Muscle layer of duodenum (tissue), 2 donors: ENCODE results near the gene TRAPPC2.
"Not testable (repeated sequence)": the region's sequence is repeated elsewhere in the genome, so short reads cannot be mapped to it uniquely, and the experiment has no call there.

ENCODE experiments used
- H3K27ac ChIP-seq: one replicate; pipeline ENCODE4 v1.7.0; 2013; ENCODE audit warnings: mild to moderate bottlenecking, low read length
- H3K27me3 ChIP-seq: one replicate; pipeline ENCODE4 v1.7.0; 2013; ENCODE audit warnings: low read depth, mild to moderate bottlenecking, control low read depth, low read length
- H3K36me3 ChIP-seq, 2 donors: one replicate each; pipeline ENCODE4 v1.7.0; 2013; ENCODE audit warnings: low read length in 2 of 2, control low read depth in 1 of 2, mild to moderate bottlenecking in 1 of 2; ENCODE audit not compliant: insufficient read depth in 2 of 2, control insufficient read depth in 1 of 2
- H3K4me1 ChIP-seq, 2 donors: one replicate each; pipeline ENCODE4 v1.7.0; 2013; ENCODE audit warnings: low read length in 2 of 2, mild to moderate bottlenecking in 2 of 2, control low read depth in 1 of 2, moderate library complexity in 1 of 2; ENCODE audit not compliant: insufficient read depth in 2 of 2, control insufficient read depth in 1 of 2
- H3K4me3 ChIP-seq, 2 donors: one replicate each; pipeline ENCODE4 v1.7.0; 2013; ENCODE audit warnings: low read length in 2 of 2, low read depth in 1 of 2, mild to moderate bottlenecking in 1 of 2
- H3K9me3 ChIP-seq, 2 donors: one replicate each; pipeline ENCODE4 v1.7.0; 2013; ENCODE audit warnings: low read length in 2 of 2, control low read depth in 1 of 2, mild to moderate bottlenecking in 1 of 2; ENCODE audit not compliant: control insufficient read depth in 1 of 2
- donor health status: healthy.

Gene TRAPPC2

GRCh38 chrX:13687203-13687602 is 47.2 kb downstream of the TRAPPC2 start:
- no peak overlapping the region for H3K4me3 ChIP-seq
- H3K27ac ChIP-seq: no peak overlapping the region
- H3K9me3 ChIP-seq: no peaks in the 10 kb centered on the region
- no peaks in the 10 kb centered on the region for H3K36me3 ChIP-seq
- H3K27me3 ChIP-seq: no peaks in the 10 kb centered on the region
- peaks cover 0 to 10% of the 10 kb centered on the region in 2 donors for H3K4me1 ChIP-seq

GRCh38 chrX:13685126-13685763 is 49.2 kb downstream of the TRAPPC2 start:
- no peaks in the 10 kb centered on the region for H3K36me3 ChIP-seq
- H3K4me3 ChIP-seq: no peak overlapping the region
- H3K4me1 ChIP-seq: peaks cover 0 to 3% of the 10 kb centered on the region in 2 donors
- H3K9me3 ChIP-seq: no peaks in the 10 kb centered on the region
- no peak overlapping the region for H3K27ac ChIP-seq
- no peaks in the 10 kb centered on the region for H3K27me3 ChIP-seq

- Histone ChIP-seq H3K4me3 (no peak overlapping the region), H3K9me3 (no peaks in the 10 kb centered on the region), H3K36me3 (no peaks in the 10 kb centered on the region), H3K27me3 (no peaks in the 10 kb centered on the region), H3K27ac (no peak overlapping the region), H3K4me1 (peaks cover 0 to 3% of the 10 kb centered on the region in 2 donors)
Observed at GRCh38 chrX:13684361-13684760, 50.1 kb downstream of the TRAPPC2 start.

- Histone ChIP-seq H3K36me3 (no peaks in the 10 kb centered on the region), H3K27me3 (no peaks in the 10 kb centered on the region), H3K9me3 (no peaks in the 10 kb centered on the region), H3K4me3 (no peak overlapping the region), H3K27ac (no peak overlapping the region), H3K4me1 (no peaks in the 10 kb centered on the region)
Observed at GRCh38 chrX:13681595-13681994, 52.8 kb downstream of the TRAPPC2 start.

GRCh38 chrX:13679700-13680099 is 54.7 kb downstream of the TRAPPC2 start:
- H3K4me1 ChIP-seq, H3K36me3 ChIP-seq, H3K9me3 ChIP-seq, H3K4me3 ChIP-seq, H3K27ac ChIP-seq, H3K27me3 ChIP-seq: not testable (repeated sequence)

- no peaks in the 10 kb centered on the region for H3K9me3 ChIP-seq
- no peak overlapping the region for H3K27ac ChIP-seq
- no peaks in the 10 kb centered on the region for H3K4me1 ChIP-seq
- no peak overlapping the region for H3K4me3 ChIP-seq
- H3K27me3 ChIP-seq: no peaks in the 10 kb centered on the region
- no peaks in the 10 kb centered on the region for H3K36me3 ChIP-seq
Observed at GRCh38 chrX:13676885-13677284, 57.5 kb downstream of the TRAPPC2 start.

GRCh38 chrX:13673016-13673415 is 61.4 kb downstream of the TRAPPC2 start:
- H3K36me3 ChIP-seq: no peaks in the 10 kb centered on the region
- no peaks in the 10 kb centered on the region for H3K9me3 ChIP-seq
- no peak overlapping the region for H3K4me3 ChIP-seq
- H3K27me3 ChIP-seq: no peaks in the 10 kb centered on the region
- H3K4me1 ChIP-seq: no peaks in the 10 kb centered on the region
- H3K27ac ChIP-seq: no peak overlapping the region

- H3K36me3 ChIP-seq: no peaks in the 10 kb centered on the region
- peaks cover 0 to 3% of the 10 kb centered on the region in 2 donors for H3K4me1 ChIP-seq
- H3K9me3 ChIP-seq: no peaks in the 10 kb centered on the region
- no peaks in the 10 kb centered on the region for H3K27me3 ChIP-seq
- H3K27ac ChIP-seq: no peak overlapping the region
- no peak overlapping the region for H3K4me3 ChIP-seq
Observed at GRCh38 chrX:13670197-13670596, 64.2 kb downstream of the TRAPPC2 start.

- H3K27ac ChIP-seq: peak overlapping the region; percentile 54
- H3K27me3 ChIP-seq, H3K36me3 ChIP-seq, H3K4me1 ChIP-seq, H3K9me3 ChIP-seq, H3K4me3 ChIP-seq: not testable (repeated sequence)
Observed at GRCh38 chrX:13669755-13670154, 64.7 kb downstream of the TRAPPC2 start.

- H3K4me3 ChIP-seq: peak overlapping the region in 1 of 2 donors; percentile 11
- H3K36me3 ChIP-seq: no peaks in the 10 kb centered on the region
- H3K4me1 ChIP-seq: peaks cover 0 to 3% of the 10 kb centered on the region in 2 donors
- H3K27me3 ChIP-seq: no peaks in the 10 kb centered on the region
- peak overlapping the region; percentile 54 for H3K27ac ChIP-seq
- no peaks in the 10 kb centered on the region for H3K9me3 ChIP-seq
Observed at GRCh38 chrX:13669246-13669737, 65.1 kb downstream of the TRAPPC2 start.

- H3K36me3 ChIP-seq: no peaks in the 10 kb centered on the region
- no peak overlapping the region for H3K27ac ChIP-seq
- H3K4me3 ChIP-seq: no peak overlapping the region
- peaks cover 0 to 6% of the 10 kb centered on the region in 2 donors for H3K4me1 ChIP-seq
- H3K9me3 ChIP-seq: no peaks in the 10 kb centered on the region
- H3K27me3 ChIP-seq: no peaks in the 10 kb centered on the region
Observed at GRCh38 chrX:13667919-13668318, 66.5 kb downstream of the TRAPPC2 start.

GRCh38 chrX:13666836-13667235 is 67.6 kb downstream of the TRAPPC2 start:
- no peak overlapping the region for H3K27ac ChIP-seq

More at GRCh38 chrX:13666836-13667235, 67.6 kb downstream of the TRAPPC2 start:
- H3K36me3 ChIP-seq: no peaks in the 10 kb centered on the region
- H3K4me3 ChIP-seq: no peak overlapping the region
- H3K9me3 ChIP-seq: no peaks in the 10 kb centered on the region
- peaks cover 0 to 6% of the 10 kb centered on the region in 2 donors for H3K4me1 ChIP-seq
- H3K27me3 ChIP-seq: no peaks in the 10 kb centered on the region
